Measurements from ENCODE around the gene SH3BP4.

SH3BP4 gene

DNA sequence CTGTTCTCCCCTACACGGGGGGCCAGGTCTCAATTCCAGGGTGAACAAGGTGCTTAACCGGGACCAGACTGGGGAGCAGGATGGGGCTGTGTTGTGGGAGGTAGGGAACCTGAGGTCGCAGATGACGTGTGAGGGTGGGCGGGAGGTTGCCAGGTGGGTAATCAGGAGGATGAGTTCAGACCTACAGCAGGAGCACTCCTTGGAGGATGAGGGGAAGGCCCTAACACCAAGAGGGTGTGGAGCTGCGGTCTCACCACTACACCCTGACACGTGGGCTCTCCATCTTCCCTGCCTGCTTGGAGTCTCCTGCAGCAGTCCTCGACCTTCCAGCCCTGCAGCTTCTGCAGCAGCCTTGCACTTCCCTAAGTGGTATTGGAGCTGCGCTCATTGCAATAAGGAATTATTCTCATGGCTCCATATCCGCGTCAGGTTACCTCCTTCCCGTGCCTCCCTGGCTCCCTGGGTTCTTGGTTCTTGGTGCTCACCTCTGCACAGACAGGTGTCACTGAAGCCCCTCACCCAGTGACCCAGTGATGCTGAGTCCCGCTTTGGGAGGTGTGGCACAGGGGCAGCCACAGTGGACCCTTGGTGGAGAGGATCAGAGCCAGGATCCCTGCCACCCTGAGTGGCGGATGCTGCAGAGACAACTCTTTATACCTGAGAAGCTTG is 15.5 kb downstream of the SH3BP4 start:
- no peak for DNase-seq

GRCh38 chr2:234967870-234968208 is 16.0 kb downstream of the SH3BP4 start:
- no peak for DNase-seq

- DNase-seq, result no peak
Measured at GRCh38 chr2:234968631-234969305, 17.0 kb downstream of the SH3BP4 start.

DNA sequence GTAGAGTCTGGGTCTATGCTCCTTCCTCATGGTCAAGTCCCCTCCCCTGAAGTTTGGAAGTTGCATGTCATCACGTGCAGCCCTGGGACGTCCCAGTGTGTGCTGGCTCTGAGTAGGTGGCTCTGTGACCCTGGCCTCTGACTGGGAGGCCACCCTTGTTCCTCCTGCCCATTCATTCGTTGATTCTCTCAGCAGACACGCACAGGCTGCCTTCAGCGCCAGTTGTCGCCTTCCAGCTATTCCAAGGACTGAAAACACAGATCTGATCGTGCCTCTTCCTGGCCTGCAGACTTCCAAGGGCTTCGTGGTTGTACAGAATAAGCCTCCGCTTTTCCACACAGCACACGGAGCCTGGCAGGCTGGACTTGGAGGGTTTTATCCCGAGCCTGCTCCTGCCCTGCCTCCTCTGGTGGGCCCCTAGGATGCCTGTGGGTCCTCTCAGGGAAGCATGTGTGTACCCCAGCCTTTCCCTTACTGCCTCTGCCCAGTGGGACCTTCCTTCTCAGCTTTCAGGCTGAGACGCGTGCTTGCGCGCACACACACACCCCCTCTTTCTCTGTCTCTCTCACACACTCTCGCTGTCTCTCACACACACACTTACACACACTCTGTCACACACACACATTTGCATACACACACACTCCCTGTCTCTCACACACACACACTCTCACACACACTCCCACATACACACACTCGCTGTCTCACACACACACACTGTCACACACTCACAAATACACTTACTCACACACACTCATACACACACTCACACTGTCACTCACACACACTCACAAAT is 17.7 kb downstream of the SH3BP4 start:
- no peak for DNase-seq

- DNase-seq, result no peak
Measured at GRCh38 chr2:234970099-234970440, 18.3 kb downstream of the SH3BP4 start.

DNA sequence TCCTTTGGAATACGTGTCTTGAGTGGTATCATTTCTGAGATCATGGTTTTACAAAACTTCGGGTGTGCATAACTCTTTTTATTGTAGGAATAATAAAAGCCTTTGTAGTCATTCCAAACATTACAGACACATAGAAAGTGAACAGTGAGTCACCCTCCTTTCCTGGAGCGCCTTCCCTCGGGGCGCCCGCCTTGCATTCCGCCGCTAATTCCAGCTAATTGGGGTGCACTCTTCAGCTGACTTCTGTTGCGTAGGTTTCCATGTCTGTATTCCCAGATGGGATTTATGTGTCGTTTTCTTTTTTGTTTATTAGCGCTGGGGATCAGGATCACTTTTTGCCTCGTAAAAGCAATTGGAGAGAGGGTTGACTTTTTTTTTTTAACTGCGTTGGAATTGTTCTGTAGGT is 18.7 kb downstream of the SH3BP4 start:
- no peak for DNase-seq

DNA sequence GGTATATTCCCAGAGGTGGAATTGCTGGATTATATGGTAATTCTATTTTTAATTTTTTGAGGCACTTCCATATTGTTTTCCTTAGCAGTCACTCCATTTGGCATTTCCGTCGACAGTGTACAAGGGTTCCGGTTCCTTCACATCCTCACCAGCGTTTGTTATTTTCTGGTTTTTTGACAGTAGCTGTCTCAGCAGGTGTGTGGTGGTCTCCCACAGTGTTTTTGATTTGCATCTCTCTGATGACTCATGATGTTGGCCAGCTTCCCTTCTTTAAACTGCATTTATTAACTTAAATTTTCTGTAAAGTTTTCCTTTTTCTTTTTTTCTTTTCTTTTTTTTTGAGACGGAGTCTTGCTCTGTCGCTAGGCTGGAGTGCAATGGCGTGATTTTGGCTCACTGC is 19.7 kb downstream of the SH3BP4 start:
- DNase-seq, result no peak

GRCh38 chr2:234973008-234973407 is 21.2 kb downstream of the SH3BP4 start:
- no peak for DNase-seq

- no peak for DNase-seq
Measured at GRCh38 chr2:234974501-234975385, 22.9 kb downstream of the SH3BP4 start.

GRCh38 chr2:234975611-234976010 is 23.8 kb downstream of the SH3BP4 start:
- DNase-seq, result no peak

GRCh38 chr2:234976479-234977227 is 24.8 kb downstream of the SH3BP4 start:
- DNase-seq, result no peak

DNA sequence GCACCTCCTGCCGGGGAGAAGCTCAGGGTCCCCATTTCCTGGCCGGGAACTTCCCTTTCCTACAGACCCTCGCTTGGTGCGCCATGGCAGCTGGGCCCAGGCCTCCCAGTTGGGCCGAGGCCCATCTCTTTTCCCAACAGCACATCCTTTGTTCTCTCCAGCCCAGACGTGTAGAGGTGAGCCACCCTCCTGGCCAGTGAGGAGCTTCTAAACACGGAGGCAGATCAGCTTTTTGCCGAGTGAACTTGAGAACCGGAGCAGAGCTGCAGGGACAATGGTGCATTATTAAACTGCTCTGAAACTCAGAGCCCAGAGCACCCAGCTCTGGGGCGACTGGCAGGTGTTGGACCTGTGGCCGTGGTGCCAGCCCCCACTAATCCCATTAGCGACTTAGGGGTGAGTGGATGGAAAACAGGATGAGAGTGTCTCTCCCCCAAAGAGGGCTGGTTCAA is 25.4 kb downstream of the SH3BP4 start:
- no peak for DNase-seq

GRCh38 chr2:234978466-234979203 is 26.8 kb downstream of the SH3BP4 start:
- DNase-seq, result no peak

DNA sequence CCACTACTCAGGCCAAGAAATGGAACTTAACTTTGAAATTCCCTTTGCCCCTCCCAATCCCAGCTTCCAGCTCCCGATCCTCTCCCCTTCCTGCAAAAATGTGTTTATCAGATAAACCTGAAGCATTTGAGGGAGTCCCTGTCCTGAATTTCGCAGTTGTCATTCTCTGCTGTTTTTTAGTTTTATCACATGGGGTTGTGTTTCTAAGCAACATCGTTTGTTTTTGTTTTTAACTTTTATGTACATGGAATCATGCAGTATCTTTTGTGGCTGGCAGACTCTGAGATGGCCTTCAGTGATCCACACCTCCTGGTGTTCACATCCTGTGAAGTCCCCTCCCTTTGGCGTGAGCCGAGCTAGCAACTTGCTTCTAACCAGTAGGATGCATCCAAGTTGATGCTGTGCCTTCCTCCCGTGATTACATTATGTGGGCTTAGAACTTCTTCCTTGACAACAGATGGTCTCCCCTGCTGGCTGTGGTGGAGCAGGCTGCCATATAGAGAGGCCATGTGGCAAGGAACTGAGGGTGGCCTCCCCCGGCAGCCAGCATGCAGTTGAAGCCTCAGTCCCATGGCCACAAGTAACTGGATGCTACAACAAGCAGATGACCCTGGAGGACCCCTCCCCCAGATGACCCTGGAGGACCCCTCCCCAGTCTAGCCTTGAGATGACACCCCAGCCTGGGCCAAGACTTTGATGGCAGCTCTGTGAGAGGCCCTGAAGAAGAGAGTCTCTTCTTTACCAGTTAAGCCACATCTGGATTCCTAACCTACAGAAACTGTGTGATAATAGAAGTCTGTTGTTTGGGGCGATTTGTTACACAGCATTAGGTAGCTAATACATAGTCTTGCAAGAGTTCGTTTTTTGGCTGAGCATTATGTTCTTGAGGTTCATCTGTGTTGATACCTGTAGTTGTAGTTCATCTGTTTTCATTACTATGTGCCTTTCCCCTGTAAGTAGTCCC is 27.7 kb downstream of the SH3BP4 start:
- no peak for DNase-seq

DNA sequence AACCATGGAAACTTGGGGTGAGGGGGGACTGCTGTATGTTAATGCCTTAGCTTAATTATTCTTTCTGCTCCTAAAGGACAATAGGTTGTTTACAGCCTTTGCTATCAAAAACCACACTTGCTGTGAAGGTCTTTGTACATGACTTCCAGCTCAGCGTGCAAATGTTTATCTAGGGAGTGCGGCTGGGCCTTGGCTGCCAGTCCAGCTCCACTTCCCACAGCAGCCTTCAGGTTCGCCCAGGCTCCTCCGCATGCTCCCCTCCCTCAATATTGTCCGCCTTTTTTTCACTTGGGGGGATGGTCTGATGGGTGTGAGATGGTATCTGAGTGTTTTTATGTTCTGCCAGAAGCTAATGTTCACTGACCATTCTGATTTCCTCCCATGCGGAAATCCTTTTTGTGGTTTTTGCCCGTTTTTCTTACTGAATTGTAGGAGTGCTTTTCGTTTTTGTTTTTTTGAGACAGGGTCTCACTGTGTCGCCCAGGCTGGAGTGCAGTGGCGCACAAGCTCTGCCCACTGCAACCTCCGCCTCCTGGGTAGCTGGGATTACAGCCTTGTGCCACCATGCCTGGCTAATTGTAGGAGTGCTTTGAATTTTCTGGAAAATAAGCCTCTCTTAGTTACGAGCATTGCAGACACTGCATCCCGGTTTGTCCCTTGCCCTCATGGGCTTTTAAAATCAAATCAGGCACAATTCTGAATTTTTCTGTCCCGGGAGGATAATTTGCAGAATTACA is 28.8 kb downstream of the SH3BP4 start:
- DNase-seq, result no peak

DNA sequence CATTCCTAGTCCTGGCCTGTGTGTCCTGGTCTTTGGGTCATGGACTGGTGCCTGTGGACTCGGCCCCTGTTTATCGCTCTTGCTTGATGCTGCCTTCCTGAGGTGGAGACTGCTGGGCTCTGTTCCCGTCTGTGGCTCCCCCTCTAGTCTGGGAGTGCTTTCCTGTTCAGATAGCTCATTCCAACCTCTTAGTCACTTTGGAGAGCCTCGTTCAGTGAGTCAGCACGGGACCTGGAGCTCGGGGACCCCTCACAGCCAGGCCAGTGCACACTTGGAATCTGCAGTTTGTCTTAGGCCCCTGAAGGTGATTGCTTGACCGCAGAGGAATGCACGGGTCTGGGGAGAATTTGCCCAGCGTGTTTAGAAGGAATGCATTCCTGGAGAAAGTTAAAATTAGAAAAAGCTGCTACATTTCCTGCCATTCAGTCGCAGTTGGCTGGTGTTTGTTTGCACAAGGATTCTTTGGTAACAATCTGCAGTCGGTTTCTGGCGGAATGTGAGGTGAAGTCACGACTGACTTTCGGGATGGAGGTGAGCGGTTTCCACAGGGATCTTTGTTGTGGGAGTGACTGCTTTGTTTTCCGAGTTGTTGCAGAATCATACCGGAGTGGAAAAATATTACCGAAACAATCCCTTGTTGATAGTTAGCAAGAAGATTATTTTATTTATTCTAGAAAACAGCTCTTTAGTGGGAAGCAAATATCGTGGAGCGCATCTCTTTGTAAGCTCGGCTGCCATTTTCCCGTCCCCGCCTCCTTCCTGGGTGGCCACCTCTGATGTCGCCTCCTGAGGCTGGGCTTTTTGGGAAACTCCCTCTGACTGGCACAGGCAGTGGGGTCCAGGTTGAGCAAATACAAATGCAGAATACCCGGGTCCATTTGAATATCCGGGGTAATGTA is 29.6 kb downstream of the SH3BP4 start:
- DNase-seq, result no peak

DNA sequence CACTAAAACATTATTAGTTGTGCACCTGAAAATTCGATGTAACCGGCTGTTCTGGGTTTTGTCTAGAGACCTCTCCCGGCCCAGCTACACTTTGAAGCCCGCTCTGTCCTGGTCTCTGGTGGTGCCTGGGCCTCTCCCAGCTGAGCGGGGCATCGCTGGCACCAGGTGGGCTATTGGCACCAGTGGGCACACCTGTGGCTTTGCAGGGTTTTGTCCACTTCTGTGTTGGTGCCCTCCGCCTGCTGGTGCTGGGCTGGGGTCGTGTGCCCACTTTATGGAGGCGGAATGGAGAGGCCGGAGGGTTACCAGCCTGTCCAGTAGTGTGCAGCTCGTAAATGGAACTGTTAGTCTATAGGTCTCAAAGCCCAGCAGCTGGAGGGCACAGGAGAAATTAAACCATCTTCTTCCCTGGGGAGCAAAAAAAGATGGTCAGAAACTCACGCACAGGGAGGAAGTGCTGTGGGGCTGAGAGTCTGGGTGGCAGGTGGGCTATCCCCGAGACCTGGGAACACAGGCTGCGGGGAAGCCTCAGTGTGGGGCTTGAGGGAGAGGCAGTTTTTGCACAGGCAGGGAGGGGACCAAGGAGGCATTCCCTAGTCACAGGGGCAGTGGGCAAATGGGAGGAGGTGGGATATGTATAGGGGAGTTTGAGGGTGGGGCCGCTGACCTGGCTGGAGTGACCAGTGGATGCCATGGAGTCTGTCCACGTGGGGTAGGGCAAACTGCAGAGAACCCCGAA is 30.4 kb downstream of the SH3BP4 start:
- DNase-seq, result no peak
